ENCODE measurements around the gene FADD.
"Not testable (repeated sequence)": the region's sequence is repeated elsewhere in the genome, so short reads cannot be mapped to it uniquely, and the experiment has no call there.

FADD gene

DNA sequence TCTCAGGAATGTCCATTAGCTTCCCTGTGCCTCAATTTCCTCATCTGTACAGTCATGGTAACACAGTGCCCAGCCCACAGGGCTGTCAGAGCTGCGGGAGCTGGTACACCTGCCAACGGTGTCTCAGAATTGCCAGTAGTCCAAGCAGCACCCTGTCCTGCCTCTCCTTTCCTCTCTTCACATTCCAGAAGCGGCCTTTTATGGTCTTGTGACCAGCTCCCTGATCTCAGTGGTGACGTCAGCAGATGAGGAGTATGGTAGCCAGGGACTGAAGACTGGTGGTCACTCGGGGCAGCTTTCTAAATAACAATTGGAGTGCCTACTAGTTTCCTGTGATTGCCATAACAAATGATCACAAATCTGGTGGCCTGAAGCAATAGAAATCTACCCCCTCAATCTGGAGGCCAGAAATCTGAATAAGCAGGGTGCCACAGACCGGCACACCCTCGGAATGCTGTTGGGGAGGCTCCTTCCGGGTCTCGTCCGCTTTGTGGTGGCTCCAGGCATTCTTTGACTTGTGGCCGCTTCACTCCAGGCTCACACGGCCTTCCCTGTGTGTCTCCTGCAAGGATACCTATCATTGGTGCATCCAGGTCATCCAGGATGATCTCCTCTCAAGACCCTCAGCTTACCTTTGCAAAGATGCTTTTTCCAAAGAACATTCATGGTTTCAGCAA lies 2.1 kb downstream of the FADD start:
- DNase-seq = no peak

DNA sequence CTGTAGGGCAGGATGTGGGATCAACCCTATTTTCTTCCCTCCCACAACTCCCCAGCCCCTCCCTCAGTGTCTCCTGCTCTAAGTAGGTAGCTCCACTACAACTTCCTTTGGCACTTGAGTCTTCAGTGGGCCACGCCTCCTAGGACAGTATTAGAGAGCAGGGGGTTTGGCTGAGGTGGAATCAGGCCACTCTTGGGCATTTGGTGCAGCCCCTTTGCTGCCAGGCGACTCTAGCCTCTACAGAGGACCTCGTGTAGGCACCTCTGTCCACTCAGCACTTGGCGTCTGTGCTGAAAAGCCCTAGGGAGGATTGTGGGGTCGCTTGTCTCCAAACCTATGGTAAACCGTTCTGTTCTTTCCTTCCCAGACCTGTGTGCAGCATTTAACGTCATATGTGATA lies 2.7 kb downstream of the FADD start:
- DNase-seq = no peak

DNA sequence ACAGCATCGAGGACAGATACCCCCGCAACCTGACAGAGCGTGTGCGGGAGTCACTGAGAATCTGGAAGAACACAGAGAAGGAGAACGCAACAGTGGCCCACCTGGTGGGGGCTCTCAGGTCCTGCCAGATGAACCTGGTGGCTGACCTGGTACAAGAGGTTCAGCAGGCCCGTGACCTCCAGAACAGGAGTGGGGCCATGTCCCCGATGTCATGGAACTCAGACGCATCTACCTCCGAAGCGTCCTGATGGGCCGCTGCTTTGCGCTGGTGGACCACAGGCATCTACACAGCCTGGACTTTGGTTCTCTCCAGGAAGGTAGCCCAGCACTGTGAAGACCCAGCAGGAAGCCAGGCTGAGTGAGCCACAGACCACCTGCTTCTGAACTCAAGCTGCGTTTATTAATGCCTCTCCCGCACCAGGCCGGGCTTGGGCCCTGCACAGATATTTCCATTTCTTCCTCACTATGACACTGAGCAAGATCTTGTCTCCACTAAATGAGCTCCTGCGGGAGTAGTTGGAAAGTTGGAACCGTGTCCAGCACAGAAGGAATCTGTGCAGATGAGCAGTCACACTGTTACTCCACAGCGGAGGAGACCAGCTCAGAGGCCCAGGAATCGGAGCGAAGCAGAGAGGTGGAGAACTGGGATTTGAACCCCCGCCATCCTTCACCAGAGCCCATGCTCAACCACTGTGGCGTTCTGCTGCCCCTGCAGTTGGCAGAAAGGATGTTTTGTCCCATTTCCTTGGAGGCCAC lies 3.3 kb downstream of the FADD start:
- DNase-seq = no peak

DNA sequence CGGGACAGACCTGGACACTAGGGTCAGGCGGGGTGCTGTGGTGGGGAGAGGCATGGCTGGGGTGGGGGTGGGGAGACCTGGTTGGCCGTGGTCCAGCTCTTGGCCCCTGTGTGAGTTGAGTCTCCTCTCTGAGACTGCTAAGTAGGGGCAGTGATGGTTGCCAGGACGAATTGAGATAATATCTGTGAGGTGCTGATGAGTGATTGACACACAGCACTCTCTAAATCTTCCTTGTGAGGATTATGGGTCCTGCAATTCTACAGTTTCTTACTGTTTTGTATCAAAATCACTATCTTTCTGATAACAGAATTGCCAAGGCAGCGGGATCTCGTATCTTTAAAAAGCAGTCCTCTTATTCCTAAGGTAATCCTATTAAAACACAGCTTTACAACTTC lies 3.9 kb downstream of the FADD start:
- no peak for DNase-seq

DNA sequence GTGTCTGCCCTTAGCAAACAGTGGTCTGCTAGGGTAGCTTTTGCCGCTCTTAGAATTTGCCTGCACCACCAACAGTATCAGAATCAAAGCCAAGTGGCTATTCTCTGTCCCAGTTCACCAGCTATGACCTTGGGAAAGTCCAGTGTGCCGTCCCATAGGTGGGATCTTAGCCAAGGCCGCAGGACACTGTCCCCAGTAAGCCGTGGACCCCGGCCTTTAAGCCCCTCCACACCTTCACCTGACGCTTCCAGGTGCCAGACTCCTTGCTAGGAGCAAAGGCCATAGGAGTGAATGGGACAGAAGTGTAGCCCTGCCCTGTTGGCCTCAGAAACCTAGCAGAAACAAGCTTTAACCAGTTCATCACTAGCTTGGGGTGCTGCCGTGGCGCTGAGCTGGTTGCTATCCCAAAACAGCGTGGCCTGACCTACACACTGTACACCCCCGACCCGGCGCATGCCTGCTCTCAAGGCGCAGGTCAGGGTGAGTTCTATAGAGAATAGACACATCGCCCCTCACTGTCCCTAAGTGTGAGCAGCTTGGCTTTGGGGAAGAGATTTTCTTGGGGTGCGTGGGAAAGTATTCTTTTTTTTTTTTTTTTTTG lies 4.5 kb downstream of the FADD start:
- DNase-seq = no peak

DNA sequence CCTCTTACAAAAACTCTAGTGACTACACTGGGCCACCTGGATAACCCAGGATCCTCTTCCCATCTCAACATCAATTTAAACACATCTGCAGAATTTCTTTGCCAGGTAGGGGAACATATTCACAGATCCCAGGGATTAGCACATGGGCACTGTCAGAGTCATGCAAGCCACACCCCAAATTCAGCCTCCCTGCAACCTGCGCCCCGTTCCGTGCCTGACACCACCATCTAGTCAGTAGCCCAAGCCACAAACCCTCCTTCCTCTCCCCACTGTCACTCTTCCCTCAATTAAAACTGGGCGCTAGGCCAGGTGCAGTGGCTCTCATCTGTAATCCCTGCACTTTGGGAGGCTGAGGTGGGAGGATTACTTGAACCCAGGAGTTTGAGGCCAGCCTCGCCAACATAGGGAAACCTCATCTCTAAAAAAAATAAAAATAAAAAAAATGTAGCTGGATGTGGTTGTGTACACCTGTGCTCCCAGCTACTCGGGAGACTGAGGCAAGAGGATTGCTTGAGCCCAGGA lies 6.4 kb downstream of the FADD start:
- DNase-seq = no peak

DNA sequence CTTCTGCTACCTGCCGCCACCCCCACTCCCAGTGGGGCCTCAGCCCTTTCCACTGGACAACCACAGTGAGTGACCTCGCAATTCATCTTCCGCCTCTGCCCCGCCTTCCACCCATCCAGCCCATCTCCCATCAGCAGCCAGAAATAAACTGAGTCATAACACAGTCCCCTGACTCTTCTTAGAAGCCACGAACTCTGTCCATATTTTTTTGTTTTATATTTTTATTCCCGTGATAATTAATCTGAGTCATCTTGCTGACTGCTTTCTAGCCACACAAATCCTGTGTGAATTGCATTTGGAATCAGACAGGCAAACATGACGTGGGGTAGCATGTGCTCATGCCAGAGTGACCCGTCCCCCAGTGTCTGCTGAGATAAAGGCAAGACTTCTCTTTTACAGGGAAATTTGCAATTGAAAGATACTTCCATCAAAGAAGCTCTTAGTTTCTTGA lies 7.0 kb downstream of the FADD start:
- DNase-seq = no peak

DNA sequence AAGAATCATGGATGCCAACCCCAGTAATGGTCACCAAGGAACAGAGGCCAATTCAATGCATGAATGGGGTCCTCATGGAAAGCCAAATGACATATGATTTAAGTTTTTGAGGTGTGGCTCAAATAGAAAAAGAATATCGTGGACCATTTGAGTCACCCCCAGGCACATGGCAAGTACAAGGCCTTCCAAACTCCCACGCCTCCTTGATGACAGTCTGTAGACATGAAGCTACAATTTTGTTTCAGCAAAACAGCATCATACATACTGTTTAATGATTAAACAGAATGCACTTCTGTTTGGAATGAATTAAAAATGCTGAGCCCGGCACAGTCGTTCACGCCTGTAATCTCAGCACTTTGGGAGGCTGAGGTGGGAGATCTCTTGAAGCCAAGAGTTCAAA lies 7.4 kb downstream of the FADD start:
- no peak for DNase-seq

DNA sequence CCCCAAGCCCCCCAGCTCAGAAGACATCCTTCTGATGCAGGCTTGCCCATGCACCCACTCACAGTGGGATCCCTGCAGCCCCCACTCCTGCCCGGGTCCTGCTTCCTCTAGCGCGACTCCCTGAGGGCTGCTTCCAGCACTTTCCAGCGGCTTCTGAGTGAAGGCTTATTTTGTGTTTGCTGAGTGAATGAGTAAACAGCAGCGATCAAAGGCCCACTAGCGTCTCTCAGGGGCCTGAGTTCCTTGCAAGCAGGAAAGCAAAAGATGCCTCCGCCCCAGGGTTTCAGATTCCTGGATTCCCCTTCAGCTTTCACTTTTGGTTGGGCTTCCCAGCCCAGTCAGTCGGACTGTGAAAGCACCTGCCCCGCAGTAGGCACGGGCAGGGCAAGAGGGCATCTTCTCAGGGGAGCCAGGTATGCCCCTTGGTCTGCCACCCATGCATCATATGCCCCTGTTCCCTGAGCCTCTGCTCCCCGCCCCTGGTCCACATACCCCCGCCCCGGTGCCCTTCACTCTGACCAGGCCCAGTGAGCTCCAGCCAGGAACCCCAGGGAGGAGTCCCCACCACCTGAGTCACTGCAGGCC lies 9.2 kb downstream of the FADD start:
- no peak for DNase-seq

DNA sequence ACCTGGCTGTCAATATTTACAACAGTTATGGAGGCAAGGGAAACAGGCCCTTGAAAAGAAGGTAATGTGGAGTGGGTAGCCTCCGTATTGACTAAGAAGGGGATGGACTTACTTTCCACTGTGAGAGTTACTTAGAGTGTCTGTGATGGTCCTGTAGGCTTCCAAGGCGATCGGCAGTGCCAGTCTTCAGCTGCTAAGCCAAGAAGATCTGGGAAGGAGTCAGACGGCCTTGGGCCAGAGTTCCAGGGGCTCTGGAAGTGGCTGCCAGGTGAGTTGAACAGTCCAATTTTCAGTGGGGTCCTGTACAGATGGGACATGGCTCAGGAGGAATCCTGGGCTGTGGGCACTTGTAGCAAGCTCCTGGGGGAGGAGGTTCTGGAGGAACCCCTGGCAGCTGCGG lies 14.3 kb downstream of the FADD start:
- not testable (repeated sequence) for DNase-seq

DNA sequence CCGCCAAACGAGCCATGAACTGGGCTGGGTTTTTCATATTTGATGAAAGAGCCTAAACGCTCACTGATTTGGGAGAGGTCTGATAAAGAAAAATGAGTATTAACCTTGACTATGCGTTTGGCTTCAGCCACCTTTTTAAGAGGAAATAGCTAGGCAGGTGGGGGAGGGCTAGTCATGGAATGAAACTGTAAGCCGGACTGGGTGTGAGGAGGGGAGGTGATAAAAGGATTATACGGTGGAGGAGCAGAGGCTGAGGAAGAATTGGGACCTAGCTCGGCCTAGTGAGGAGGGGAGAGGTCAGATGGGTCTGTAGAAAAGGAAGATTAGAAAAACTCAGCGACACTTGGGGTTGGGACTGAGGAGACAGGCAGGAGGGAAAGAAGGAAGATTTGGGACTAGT lies 15.0 kb downstream of the FADD start:
- not testable (repeated sequence) for DNase-seq

DNA sequence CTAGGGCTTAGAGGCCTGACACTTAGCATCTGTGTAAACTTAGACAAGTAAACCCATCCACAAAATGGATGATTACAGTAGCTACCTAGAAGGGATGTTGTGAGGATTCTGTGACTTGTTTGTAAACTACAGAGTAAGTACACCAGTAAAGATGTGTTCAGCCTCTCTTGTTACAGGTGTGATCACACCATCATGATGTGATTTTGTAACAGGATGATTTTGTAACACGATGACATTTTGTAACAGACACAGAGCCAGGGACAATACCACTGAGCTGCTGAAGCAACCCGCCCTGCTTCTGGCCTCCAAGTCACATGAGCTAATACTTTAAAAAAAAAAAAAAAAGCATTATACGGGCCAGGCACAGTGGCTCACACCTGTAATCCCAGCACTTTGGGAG lies 17.0 kb downstream of the FADD start:
- DNase-seq = no peak

DNA sequence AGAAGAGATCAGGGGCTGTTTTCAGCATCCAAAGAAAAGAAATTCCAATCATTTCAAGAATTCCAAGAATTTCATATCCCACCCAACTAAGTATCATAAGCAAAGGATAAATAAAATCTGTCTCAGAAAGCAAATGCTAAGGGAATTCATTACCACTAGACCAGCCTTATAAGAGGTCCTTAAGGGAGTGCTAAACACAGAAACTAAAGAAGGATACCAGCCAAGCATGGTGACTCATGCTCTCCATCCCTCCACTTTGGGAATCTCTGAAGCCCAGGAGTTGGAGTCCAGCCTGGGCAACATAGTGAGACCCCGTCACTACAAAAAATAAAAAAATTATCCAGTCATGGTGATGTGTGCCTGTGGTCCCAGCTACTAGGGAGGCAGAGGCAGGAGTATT lies 17.8 kb downstream of the FADD start:
- no peak for DNase-seq

DNA sequence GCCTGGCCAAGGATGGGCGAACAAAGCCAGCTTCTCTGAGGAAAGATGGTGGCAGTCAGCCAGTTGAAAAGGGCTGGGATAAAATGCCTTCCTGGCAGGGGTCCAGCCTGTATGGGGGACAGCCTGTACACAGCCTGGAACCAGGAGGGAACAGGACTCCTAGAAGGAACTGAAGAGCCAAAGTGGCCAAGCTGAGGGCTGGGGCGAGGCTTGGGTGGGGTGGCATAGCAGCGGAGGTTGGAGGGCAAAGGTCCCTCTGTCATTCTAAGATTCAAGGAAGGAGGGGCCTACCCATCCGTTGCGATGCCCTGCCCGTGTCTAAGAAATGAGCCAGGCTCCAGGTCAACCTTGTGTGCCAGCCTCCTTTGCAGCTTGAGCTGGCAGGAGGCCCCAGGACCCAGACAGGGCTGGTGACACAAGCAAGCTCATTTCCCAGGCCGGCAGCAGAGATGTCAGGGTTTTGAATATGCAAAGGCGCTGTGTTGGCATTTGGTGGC lies 22.6 kb downstream of the FADD start:
- no peak for DNase-seq

DNA sequence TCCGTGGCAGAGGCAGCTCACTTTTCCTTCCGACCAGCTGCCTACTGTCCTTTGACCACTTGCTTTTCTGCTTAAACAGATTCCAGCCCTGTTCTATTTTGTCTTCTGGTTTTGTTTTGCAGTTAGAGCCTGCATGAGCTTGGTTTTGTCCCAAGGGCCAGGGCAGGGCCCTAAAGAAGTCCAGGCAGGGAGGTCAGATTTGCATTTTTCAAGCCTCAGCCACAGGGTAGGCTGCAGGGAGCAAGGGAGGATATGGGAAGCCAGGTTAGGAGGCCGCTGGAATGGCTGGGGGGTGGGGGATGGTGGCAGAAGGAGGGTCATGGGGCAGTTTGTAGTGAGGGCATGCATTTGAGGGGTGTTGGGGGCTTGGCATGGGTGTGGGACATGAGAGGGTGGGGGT lies 23.1 kb downstream of the FADD start:
- no peak for DNase-seq

DNA sequence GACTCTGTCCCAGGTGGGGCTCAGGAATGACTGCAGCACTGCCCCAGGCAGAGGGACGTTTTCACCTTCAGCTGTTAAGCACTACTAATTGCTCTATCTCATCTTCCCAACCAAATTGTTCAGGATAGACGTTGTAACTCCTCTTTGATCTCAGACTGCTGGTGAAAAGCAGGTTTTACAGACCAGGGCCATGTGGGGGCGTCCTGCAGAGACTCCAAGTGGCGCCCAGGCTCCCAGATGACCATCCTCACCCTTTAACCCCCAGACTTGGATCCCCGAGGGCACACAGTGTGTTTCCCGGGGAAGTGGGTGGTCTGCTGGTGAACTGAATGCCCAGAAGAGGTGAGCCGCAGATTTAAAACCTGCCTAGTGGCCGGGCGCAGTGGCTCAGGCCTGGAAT lies 23.9 kb downstream of the FADD start:
- peak; percentile 76 for DNase-seq

DNA sequence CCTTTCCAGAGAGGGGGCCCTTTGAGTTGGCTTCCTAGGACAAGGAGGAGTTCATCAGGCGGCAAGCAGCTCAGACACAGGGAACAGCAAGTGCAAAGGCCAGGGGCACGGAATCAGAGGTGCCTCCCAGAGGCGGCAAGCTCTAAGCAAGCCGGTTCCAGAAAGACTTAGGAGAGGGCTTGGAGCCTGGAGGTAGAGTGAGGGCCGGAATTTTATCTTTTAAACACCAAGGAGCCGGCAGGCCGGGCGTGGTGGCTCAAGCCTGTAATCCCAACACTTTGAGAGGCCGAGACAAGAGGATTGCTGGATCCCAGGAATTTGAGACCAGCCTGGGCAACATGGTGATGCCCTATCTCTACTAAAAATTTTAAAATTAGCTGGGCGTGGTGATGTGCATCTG lies 26.6 kb downstream of the FADD start:
- DNase-seq = no peak

DNA sequence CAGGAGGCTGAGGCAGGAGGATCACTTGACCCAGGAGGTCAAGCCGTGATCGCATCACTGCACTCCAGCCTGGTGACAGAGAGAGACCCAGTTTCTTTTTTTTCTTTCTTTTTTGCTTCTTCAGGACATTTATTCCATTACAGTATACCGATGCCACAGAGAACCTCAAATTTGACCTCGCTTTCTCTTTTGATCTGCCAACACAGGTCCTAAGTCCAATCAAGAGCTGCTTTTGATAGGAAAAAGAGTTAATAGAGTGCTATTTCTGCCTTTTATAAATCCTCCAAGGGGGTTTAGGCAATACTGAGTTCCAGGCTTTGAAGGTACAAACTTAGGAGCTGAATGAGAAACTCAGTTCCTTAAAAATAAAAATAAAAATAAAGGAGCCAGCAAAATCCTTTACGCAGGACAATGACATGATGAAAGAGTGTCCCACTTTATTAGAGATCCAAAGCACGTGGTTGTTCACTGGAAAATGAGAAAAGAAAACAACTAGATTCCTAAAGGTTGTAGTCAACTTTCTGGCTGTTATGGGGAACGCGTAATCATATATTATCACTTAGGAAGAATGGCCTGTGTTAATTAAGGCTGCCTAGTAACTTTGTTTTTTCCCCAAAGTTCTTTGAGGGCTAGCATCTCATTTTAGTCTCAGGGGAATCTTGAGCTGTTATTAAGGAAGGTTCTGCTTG lies 27.2 kb downstream of the FADD start:
- DNase-seq = no peak

DNA sequence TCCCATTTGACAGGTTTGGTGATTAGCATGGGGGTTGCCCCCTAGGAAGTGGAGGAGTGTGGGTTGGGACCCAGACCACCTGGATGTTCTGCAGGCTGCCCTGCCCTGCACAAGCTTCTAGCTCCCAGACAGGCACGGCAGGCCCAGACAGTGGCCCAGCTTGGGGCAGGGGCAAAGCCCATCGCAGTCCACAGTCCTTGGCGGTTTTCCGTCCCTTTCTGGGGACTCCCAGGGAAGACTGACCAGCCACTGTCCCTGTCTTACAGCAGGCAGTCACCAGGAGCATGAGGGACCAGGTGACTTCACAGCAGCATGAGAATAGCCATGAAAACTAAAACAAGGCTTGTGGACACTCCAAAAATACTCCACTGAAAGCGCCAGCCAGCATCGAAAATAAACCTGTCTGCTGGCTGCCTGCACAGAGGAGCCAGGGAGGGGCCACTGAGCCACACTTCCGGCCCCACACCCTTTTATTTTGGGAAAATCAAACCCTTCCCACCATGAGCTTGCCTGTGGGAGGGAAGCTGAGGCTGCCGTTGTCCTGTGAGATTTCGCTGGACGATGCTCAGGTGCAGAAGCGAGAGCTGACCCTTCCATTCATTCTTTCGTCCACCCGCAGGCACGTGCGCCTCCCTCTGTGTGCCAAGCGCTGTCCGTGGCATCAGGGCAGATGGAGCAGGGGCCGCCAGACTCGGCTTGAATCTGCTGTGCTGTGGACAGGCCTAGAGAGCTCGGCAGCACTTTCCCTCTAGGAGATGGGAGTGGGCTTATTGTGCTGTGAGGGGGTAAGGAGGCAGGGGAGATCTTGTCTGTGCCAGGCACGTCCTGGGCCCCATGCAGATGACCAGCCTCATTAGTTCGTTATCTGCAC lies 28.0 kb downstream of the FADD start:
- DNase-seq = no peak

DNA sequence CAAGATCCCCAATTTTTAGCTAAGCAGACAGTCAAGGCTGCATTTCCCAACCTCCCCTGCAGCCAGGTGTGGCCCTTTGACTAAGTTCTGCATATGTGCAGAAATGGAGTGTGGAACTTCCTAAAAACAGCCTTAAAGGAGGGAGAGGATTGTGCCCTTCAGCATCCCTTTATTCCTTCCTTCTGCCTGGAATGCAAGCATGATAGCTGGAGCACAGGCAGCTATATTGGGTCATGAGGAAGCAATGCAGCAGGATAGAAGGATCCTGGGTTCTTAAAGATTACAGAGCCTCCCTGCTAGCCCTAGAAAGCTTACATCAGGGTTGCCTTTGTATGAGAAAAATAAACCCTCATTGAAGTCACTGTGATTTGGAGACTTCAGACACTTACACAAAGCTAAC lies 29.9 kb downstream of the FADD start:
- no peak for DNase-seq

DNA sequence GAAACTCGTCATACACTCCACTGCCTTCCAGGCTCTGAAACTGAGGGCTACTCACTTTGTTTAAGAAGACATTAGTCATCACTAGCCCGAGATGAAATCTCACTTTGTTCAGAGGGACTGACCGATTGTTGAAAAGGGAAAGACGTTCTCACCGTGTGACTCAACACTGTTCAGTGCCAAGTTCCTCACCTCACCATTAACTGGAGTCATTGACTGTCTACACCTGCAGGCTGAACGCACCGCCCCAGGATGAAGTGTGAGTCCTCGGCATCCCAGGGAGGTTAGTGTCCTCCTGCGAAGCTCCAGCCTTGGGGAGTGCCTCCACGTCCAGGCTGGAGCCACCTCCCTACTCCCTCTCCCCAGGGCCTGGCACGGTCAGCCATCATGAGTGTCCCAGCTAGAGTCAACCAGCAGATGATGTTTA lies 30.4 kb downstream of the FADD start:
- DNase-seq = no peak

DNA sequence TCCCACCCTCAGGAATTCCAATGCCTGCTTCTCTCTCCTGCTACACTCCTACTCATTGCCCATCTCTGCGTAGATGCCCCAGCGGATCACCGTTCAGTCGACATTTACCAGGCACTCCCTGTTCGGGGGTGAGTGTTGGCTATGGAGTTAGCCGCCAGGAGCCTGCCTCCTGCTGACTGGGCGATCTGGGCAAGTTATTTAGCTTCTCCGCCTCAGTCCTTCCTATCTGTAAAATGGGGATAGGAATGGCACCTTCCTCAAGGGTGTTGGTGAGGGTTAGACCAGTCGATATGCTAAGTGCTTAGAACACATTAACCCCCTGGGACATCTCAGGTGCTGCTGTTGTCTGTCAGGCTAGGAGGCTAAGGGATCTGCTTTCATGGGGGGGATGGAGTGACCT lies 30.9 kb downstream of the FADD start:
- DNase-seq = no peak
